ENCODE measurements around the gene DOK3.
A peak's percentile ranks its signal among the peaks of the same experiment; 100 is the strongest.

The DOK3 gene

DNA sequence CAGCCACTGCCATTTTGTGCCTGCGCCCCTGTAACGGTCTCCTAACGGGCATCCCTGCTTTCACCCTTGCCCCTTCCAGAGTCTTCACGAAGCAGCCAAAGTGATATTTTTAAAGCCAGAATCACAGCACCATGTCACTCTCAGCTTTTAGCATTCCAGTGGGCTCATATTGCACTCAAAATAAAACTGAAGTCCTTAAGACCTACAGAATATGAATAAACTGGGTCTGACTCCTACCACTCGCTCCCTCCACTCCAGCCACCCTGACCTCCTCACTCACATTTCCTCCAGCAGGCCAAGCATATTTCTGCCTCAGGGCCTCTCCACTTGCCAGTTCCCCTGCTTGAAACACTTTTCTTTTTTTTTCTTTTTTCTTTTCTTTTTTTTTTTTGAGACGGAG is 9.8 kb downstream of the DOK3 start:
- FAIRE-seq = no peak
- DNase-seq (ENCODE audit: insufficient read length, low spot score) = no peak

DNA sequence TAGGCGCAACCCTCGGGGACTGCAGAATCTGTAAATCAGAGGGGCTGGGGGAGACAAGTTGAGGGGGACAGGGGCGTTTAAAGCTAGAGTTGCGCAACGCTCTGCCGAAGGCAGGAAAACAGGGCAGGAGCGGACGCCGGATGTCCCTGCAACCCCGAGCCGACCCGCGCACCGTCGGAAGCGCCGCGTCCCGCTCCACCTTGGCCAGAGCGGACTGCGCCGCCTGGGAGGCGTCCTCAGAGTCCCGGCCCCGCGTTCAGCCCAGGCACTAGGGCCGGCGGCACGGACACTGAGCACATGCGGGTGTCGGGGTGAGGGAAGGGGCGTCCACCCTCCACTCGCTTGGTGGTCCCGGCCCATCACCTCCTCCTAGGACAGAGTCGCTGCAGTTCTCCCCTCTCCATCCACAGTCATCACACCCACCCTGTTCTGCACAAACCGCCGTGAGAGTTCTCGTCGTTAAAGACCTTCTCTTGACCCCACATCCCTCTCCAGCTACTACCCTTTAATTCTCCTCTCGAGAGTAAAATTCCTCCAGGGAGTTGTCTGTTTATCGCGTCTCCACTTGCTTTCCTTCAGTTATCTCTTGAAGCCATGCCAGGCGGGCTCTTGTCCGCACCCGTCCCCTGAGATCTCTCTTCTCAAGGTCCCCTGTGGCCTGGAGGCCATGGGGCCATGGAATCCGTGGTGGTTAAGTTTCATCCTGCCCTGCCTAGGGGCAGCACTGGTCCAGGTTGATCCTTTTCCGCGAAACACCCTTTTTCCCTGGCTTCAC is 11.4 kb downstream of the DOK3 start:
- DNase-seq (ENCODE audit: insufficient read length, low spot score) (no peak), FAIRE-seq (no peak)

DNA sequence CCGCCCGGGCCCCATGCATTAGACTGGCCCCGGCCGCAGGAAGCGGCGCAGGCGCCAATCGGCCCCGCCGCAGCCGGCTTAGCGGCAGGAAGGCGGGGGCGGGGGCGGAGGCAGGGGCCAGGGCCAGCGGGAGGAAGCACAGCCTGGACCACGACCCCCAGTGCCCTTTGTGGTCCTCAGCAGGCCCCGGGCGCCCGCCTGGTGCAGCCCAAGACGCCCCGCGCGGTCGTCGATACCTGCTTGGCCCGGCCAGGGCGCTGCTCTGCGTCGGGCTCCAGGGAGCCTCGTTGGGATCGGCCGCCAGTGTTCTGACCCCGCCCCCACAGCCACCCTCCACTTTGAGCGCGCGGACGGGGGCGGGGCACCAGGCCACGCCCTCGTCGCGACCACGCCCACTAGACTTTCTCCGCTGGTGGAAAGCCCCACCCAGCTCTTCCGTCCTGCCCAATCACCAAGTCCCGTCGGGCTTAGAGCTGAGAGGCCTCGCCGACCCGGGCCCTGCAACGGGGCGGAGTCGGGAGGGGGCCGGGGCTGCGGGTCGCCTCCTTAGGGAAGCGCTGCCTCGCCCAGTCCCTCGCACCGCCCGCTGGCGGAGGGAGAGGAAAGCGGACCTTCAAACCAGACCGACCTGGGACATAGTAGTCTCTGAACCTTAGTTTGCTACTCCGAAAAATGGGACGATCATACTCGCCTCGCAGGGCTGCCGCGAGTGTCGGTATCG is 12.2 kb downstream of the DOK3 start, which contains the start of gene PDLIM7:
Gene PDLIM7, minus strand, starts transcription at position 313 of the 721 bp plus-strand sequence. CDS start 1,092 bp downstream, outside the sequence.
- peak; percentile 91 for FAIRE-seq
- DNase-seq (ENCODE audit: insufficient read length, low spot score) = peak; percentile 98

DNA sequence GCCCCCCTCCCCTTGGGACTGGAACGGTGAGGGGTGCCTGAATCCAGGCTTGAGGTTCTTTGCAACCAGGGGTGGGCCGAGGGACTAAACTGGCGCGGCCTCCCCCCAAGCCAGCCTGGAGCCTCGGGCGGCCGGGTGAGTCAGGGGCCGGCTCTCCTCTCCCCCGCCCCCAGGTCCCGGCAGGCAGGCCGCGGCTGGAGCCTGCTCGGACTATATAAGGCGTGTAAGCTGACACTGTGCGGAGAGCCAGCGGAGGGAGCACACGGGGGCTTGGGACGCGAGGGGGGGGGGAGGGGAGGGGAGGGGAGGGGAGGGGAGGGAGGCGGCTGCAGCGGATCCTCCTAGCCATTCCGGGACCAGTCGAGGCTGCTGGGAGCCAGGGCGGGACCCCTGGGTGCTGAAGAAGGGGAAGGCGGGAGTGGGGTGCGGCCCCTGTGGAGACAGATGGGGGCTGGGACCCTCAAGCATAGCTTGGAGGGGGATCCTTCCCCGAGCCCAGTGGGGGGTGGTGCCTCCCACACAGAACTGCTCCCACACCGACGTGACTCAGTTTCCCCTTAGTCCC is 12.8 kb downstream of the DOK3 start:
- DNase-seq (ENCODE audit: insufficient read length, low spot score) (no peak), FAIRE-seq (no peak)

DNA sequence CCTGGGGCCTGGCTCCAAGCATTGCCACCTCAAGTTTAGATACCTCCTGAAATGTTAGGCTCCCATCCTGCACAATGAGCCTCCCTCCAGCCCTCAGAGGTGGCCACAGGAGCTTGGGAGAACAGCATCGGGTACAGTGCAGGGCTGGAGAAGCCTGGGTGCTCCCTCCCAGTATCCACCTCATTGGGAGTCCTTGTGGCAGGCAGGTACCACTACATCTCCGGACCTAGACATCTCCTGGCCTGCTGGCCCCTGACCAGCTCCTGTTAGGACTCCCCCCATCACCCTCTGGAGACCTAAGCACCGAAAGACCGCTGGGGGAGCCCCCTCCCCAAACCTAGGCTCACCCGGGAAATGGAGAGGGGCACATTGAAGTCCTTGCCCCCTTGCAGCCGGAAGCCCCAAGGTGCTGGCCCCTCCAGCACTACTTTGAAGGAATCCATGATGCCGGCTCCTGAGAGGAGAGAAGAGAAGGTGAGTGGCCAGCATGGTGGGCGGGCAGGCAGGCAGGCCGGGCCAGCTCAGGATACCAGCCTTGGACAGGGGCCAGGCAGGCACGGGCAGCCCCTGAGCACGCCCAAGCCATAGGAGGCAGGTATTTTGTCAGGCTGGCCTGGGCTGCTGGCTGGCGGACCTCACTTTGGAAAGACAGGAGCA is 13.4 kb downstream of the DOK3 start:
- FAIRE-seq = no peak
- DNase-seq (ENCODE audit: insufficient read length, low spot score) = no peak

DNA sequence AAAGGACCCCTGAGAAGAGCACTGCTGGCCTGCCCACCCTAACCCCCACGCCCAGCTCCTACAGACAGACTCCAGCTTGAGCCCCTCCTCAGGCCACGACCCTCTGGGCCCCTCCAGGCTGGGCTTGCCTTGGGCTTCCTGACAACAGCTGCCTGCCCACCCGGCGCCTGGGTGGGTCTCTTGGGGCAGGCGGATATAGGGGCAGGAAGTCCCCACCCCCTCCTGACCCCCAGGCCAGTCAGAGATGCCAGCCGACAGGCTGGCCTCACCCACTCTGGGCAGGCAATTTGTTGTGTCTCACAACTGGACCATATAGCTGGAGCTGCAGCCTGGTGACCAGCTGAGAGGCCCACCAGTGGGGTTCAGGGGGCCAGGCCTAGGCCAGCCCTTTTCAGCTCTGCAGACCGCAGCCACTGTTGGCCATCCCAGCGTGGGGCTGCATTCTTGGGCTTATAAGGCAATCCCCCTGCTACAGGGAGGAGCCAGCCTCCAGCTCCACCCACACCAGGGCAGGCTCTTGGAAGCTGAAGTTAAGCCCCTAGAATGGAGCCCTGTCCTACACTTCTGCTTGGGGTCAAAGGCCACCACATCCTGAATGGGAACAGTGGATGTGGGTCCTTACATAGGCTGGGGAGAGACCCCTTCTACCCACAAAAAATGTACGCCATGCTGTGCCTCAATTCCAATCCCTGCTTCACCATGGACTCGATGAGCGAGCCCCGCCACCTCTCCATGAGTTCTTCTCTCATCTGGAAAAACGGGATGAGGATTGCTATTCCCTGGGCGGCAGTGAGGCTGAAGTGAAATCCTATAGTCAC is 14.2 kb downstream of the DOK3 start:
- FAIRE-seq = no peak
- no peak for DNase-seq (ENCODE audit: insufficient read length, low spot score)

DNA sequence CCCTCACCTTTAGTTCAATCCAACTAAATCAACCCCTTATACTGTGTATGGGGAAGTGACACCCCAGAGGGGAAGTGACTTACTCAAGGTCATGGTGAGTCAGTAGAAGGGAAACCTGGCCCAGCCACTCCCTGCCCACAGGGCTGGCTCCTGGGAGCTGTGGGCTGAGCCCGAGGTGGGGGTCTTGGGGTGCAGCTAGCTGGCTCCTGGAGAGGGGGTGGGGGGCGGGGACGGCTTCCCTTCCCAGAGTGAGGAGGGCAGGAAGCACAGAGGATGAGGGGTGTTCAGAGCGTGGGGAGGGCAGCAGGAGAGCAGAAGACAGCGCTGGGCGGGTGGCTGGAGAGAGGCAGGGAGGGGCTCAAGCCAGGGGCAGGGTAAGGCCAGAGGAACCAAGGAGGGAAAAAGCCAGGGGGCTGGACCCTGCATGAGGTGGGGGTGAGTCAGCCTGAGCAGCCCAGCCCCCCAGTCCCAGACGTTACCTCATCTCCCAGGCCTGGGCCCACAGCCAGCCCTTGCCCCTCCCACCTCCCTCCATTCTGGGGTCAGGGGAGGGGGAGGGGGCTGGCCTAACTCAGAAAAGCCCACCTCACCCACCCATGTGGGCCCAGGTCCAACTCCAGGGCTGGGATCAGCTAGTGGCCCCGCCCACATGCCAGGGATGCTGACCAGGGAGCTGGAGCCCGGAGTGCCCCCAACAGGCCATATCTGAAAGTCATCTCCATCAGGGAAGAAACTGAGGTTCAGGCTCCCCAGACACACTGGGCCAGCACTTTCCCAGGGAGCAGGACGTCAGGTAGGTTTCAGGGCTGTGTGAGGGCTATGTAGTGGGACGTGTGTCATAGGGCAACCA is 15.1 kb downstream of the DOK3 start:
- DNase-seq (ENCODE audit: insufficient read length, low spot score) = no peak
- FAIRE-seq = no peak

DNA sequence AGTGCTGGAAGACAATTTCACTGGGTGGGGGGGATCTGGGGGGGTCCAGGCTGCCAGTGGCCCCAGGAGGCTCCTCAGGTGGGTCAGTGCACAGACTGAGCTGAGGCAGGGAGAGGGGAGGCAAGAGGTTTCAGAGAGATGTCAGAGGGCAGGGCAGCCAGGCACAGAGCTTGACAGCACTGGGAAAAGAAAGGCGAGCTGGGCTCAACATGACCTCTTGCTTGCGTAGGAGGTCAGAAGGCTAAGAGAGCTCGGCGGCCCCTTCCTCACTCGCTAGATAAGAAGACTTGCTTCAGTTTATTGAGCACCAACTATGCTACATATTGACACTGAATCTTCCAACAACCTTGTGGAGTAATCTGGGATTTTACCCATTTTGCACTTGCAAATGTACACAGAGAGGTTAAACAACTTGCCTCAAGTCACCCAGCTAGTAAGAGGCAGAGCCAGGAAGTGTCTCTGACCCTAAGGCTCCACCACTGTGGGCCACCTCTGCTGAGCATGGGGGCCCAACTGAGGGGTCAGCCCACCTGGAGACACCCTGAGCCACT is 15.8 kb downstream of the DOK3 start:
- DNase-seq (ENCODE audit: insufficient read length, low spot score) (no peak), FAIRE-seq (no peak)

DNA sequence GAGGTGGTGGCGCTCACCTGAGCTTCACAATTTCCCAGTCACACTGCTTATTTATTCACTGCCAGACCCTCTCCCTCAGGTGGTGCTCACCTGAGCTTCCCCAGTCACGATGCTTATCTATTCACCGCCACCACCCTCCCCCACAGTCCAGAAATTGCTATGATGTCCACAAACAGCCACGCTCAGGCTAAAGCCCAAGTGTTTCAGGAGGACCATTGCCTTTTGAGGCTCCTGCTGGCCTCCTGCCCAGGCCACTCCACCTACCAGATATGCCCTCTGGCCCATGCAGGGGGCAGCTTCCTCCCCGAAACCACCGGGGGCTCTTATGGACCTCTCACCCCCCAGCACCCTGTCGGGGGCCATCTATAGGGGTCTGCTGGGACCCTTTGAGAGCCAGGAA is 16.8 kb downstream of the DOK3 start:
- no peak for FAIRE-seq

DNA sequence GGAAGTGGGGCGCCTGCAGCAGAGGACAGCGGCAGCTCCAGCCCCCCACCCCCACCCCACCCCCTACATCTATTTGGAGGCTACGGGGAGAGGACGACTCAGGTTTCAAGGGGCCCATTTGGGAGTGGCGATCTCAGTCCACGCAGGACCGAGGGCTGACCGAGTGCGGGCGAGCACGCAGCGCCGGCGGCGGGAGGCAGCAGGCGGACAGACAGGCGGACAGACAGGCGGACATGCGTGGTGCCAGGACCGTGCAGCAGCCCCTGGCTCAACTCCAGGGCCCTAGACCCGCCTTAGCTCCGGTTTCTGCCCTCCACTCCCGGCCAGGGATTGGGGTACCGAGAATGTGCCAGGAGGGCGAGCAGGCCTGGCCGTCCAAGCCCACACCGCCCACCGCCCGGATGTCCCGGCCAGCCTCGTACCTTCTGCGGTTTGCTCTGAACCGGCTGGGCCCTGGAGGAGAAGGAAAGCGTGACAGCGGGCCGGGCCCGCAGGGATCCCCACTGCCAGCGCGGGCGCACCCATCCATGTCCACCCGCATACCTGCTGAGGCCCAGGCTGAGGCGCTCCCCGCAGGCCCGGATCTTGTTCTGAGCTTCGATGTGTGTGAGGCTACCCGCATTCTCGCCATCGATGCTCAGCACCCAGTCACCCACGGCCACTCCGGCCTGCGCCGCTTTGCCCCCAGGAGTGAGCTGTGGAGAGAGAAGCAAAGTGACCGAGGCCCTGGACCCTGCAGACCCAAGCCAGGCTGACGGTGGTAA is 17.5 kb downstream of the DOK3 start:
- no peak for FAIRE-seq

More for the DNA sequence above, 16.8 kb downstream of the DOK3 start:
- DNase-seq (ENCODE audit: insufficient read length, low spot score) = no peak

DNA sequence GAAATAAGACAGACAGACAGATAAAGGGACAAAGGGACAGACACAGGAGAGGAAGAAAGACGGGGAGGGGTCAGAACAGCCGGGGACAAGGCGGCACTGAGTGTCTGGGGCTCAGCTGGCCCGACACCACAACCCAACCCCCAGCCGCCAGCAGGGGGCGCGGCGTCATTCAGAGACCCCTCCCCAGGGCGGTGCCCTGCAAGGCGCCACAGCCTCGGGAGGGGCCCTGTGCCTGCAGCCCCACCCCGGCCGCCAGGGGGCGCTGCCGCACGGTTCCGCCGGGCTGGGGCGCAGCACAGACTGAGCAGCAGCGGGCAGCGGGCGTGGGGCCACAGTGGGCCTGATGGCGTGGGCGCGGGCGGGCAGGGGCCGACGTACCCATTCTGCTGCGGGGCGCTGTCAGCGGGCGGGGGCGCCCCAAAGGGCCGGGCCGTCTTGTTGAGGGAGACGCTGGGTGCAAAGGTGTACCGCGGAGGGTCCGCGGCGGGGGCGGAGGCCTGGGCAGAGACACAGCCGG is 18.1 kb downstream of the DOK3 start:
- FAIRE-seq (no peak), DNase-seq (ENCODE audit: insufficient read length, low spot score) (no peak)

More for the DNA sequence above, 17.5 kb downstream of the DOK3 start:
- no peak for DNase-seq (ENCODE audit: insufficient read length, low spot score)

DNA sequence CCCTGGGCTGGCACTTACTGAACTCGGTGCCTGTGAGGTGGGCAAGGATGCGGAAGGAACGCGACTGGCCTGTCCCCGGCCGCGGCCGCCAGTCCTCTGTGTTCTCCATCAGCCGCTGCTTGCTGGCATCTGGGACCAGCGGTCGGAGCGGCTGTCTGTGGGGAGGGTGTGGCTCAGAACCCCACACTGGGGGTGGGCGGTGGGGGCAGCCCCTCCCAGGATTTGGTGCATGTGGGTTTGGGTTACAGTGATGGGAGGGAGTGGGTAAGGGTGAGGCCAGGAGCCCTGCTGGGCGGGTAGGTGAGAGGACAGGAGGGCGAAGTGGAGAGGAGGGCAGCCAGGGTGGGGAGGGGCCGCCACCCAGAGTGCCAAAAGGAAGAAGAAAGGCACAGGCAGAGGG is 18.6 kb downstream of the DOK3 start:
- no peak for DNase-seq (ENCODE audit: insufficient read length, low spot score)
- no peak for FAIRE-seq

DNA sequence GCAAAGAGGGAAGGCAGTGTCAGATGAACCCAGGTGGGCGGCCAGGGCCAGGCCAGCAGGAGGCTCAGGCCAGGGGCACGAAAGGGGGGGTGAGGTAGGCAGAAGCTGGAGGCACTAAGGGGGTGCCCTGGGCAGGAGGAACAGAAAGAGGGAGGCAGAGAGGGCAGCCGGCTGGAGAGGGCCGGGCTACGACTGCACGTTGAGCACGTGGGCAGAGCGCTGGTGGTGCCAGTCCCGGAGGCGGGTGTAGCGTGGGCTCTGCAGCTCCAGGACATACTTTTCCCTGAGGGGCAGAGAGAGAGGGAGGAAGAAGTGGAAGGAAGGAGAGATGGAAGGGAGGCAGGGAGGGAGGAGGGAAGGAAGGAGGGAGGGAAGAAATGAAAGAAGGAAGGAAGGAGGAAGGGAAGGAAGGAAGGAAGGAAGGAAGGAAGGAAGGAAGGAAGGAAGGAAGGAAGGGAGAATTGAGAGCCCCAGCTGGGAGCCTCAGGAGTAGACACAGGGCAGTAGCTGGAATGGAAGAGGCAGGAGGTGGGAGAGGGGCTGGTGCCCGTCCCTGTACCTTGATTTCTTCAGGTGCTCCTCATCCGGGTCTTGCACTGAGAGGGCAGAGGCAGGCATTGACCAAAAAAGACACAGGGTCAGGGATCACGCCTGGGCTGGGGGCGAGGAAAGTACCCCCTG is 19.2 kb downstream of the DOK3 start:
- FAIRE-seq = no peak

DNA sequence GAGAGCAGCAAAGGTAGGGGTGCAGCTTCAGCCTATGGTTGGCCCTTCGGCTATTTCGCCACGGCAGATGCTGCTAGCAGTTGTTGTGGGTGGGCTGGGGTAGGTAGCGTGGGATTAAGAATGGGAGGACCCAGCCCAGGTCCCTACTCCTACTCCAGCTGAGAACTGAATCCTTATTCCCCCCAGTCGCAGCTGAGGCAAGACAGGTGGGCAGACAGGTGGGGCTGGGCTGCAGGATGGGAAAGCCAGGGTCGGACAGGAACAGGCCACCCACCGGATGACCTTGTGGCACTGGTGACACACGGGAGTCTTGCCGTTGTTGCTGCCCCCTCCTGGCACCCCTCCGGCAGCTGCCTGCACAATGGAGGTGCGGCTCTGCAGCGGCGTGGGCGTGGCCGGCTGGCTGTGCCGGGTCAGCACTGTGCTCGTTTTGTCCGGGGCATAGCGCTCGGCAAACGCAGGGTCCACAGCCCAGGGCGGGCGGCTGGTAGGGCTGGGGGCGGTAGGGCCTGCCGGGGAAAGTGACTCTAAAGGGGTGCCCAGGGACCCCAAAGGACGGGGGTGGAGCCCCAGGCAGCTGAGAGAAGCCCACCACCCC is 20.4 kb downstream of the DOK3 start:
- FAIRE-seq (no peak), DNase-seq (ENCODE audit: insufficient read length, low spot score) (no peak)

More for the DNA sequence above, 19.2 kb downstream of the DOK3 start:
- DNase-seq (ENCODE audit: insufficient read length, low spot score) = no peak

DNA sequence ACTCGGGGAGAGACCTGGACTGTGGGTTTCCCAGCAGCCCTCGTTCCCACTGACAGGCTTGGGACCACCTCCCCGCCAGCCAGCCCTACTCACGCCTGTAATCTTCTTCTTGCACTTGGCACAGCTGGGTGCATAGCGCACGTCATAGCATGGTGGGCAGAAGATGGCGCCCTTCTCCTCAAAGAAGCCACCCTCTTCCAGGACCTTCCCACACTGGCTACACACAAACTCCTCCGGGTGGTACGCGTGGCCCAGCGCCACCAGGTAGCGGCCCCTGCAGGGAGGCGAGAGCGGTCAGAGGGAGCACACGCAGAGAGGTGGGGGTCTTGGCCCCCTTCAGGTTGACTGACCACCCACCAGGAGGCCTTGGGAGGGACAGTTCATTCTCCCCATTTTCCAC is 21.7 kb downstream of the DOK3 start:
- no peak for FAIRE-seq
- no peak for DNase-seq (ENCODE audit: insufficient read length, low spot score)

DNA sequence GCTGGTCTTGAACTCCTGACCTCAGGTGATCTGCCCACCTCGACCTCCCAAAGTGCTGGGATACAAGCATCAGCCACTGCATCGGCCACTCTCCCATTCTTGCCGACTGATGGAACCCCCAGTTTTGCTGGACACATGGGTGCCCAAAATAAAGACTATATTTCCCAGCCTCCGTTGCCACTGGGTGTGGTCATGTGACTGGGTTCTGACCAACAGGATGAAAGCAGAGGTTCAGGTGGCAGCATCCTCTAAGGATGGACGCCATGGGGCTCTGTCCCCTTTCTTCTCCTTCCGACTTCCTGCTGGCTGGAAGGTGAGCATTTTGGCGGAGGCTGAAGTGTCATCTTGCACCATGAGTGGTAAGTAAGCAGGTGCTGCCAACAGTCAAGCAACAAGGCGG is 22.5 kb downstream of the DOK3 start:
- FAIRE-seq (no peak), DNase-seq (ENCODE audit: insufficient read length, low spot score) (no peak)

DNA sequence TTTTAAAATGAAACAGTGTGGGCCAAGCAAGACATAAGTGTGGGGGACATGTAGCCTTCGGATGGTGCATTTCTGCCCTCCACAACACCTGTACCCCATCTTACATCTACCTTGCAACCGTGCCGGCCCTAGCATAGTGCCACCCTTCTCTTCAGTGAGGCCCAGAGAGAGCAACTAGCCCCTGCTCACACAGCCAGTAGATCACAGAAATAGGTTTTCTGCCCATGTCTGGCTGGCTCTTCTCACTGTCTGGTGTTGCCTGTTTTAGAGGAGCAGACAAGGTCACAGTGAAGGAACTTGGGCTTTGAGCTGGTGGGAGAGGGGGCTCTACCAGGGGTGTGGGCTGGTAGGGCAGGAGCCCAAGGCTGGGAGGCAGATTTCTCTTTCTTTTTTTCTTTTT is 23.4 kb downstream of the DOK3 start:
- no peak for FAIRE-seq
- no peak for DNase-seq (ENCODE audit: insufficient read length, low spot score)
